Endothelial cell of hepatic sinusoid (primary cell): ENCODE measurements around the gene UBA3.

Experiments used
- in situ Hi-C: cut with HindIII; loops from 2 replicates; pipeline ENCODE4 v1.10.0; 2017; ENCODE audit warnings: low sequenced_read_pairs

UBA3 gene

DNA sequence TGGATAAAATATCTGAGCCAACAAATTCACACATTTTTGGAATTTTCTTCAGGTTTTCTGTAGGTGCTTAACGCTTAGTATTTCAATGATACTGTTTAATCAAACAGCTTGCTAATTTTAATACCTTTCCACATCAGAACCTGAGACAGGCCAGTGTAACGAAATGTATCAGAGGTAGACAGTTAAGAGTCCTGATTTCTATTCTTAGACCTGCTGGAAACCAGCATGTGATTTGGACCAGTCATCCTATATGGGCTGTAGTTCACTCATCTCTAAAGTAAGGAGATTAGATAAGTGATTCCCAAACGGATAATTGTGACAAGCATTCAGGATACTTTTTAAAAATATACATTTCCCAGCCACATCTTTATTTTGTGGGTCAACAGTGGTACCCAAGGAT lies 23.0 kb upstream of the UBA3 start:
- in situ Hi-C loops, result loop anchor here (25.0 kb wide), 1 partner anchor 559 kb away; no protein-coding TSS in a partner anchor

DNA sequence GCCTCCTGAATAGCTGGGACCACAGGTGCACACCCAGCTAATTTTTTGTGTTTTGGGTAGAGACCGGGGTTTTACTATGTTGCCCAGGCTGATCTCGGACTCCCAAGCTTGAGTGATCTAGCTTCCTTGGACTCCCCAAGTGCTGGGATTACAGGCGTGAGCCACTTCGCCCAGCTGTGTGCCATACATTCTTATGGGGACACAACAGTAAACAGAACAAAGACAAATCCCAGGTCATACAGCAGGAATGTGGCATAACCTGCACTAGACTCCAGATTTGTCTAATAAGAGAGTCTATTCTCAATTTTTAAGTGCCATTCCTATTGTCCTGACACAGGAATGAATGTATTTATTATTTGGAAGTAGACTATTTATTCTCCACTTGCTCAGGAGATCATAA lies 22.2 kb upstream of the UBA3 start:
- in situ Hi-C loops, result loop anchor here (25.0 kb wide), 1 partner anchor 560 kb away; no protein-coding TSS in a partner anchor

DNA sequence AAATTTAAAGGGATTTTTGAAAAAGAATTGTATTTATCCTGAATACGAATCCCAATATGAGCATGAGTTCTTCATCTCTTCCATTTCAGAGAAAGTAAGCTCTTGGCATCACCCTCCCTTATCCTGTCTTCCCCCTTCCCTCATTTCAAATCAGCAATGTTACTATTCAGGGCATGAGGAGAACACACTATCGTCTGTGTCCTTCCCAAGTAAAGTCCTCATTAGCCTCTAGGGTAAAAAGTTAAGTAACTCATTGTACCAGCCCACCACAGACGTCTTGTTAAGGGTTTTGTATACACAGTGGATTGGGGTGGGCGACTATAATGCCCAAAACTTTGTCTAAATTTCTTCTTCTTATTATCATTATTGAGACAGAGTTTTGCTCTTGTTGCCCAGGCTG lies 19.4 kb upstream of the UBA3 start:
- in situ Hi-C loops, result no loop called here

DNA sequence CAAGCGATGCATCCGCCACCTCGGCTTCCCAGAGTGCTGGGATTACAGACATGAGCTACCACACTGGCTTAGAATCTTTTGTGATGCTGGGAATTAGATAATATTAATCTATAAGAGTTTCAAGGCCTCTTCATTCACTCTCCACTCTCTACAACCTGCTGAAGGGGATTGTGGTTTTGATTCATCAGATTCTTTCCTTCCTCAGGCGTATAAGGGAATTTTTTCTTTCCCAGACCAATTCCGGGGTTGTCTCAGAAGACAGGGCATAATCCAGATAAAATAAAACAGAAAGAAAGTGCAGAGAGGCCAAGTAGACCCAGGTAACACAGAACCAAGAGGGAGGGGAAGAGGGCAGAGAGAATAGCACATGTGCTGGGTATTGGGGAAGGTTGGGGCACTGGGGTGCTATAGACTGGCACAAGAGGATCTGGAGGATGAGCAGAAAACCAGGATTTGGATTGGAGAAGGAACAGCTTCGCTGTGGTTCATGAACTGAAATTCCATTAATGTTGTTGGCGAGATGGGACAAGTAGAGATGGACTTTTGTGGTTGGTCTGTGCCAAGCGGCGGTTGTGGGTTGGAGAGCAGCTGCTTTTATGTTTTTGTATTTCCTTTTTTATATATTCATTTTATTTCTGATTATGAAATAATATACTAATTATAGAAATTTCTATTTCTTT lies 17.4 kb upstream of the UBA3 start:
- in situ Hi-C loops, result no loop called here

DNA sequence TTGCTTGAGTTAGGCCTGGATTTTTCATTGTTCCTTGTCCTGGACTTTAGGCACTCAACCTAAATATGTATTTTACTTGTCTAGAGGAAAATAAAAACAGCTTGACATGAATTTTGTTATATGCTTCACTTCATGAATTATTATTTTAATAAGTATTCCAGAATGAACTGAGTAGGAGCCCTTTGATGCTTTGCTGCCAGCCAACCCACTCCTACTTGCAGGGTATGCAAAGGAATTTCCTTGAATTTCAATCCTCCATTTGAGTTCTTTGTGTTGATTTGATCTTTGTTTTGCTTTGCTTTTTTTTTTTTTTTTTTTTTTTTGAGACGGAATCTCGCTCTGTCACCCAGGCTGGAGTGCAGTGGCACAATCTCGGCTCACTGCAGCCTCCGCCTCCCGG lies 16.1 kb upstream of the UBA3 start:
- in situ Hi-C loops, result no loop called here

DNA sequence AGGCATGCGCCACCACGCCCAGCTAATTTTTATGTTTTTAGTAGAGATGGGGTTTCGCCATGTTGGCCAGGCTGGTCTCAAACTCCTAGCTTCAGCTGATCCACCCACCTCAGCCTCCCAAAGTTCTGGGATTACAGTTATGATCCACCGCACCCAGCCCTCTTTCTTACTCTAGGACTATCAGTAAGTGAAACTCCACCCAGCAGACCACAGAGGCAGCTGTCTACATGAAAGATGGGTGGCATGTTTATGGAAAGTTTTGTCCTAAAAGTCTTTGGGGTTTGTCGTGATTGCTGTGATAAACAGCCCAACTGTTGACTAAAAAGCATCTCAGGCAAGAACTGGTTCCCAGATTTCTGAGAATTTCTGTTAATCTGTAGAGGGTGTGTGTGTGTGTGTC lies 15.5 kb upstream of the UBA3 start:
- in situ Hi-C loops, result no loop called here

DNA sequence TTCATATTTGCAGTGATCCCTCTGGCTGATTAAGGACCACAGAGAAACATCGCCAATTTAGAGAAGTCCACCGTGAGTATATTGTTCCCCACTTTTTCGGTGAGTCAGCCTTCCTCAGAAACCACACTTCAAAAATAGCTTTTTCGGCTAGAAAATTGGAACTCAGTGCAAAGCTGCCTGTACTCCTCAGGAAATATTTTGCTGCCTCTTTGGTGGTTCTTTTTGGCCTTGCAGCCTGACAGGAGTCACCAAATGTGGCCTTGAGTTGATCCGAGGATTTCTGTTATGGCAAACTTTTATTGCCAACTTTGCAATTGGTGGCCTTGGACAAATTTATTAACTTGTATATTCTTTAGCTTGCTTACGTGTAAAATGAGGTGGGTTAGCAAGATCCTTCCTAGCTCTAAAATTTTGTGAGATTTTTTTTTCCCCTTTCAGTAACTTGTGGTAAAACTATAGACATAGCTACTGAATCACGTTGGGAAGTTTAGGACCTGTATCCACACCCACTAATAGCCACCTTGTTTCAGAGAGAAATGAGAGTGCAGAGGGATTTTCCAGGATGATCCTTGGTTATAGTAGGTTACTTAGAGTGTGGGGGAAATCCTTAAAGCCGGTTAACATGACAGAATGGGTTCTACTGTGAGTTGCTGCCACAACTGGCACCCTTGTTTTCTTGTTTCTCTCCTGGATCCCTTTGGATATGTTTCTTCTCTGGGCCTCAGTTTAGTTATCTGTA lies 14.5 kb upstream of the UBA3 start:
- in situ Hi-C loops, result no loop called here

DNA sequence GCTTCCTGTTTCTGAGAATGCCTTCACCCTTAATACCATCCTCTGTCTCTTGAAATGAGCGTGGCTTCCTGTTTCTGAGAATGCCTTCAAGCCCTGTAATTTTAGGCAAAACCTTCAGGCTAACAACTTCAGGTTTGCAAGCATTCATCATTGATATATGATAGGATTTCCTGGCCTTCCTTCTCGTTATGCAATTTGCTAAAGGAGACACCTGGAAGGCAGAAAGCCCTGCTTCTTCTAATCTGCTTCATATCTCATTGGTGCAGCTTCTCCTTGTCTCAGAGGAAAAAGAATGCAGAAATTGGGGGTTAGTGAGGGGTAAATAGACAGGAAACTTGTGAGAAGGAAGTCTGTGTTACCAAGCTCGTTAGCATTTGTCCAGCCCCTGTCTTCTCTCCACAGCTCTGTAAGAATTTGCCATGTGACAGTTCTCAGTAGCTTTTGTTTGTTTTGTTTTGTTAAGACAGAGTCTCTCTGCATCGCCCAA lies 11.9 kb upstream of the UBA3 start:
- in situ Hi-C loops, result no loop called here

DNA sequence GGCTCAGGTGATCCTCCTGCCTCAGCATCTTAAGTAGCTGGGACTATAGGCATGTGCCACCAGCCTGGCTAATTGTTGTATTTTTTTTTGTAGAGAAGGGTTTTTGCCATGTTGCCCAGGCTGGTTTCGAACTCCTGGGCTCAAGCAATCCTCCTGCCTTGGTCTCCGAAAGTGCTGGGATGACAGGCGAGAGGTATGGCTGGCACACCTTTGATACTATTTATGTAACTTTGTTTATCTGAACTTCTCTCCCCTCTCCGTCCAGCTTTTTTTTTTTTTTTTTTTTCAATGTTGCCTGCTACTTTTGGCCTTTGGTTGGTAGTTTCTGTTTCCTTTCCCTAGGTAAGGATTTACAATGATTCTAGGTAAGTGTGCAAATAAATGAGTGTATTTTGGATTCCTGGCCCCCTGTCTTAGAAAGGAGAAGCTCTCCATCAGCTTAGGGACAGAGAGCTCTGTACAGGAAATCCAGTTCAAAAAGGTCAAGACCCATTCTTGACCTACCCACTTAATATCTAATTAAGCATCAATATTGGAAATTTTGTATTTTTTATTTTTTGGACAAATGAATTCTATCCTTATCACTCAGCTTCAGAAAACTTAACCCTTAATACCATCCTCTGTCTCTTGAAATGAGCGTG lies 11.3 kb upstream of the UBA3 start:
- in situ Hi-C loops, result no loop called here

DNA sequence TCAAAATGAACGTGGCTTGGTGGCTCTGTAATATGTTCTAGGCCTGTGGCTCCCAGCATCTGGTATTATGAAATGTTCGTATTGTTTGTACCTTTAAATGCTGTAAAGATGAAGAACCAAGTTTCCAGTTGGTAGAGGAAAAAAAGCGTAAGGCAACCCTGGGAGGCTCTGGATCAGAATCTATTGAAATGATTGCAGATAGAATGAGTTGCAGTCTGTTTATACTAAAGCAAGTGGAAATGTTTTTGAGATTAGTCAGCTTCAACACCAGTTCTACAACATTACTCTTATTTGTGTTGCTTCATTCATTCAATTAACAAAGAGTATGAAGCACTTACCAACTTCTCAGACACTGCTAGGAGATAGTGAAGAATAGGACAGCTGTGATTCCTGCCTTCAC lies 9.9 kb upstream of the UBA3 start:
- in situ Hi-C loops, result no loop called here

DNA sequence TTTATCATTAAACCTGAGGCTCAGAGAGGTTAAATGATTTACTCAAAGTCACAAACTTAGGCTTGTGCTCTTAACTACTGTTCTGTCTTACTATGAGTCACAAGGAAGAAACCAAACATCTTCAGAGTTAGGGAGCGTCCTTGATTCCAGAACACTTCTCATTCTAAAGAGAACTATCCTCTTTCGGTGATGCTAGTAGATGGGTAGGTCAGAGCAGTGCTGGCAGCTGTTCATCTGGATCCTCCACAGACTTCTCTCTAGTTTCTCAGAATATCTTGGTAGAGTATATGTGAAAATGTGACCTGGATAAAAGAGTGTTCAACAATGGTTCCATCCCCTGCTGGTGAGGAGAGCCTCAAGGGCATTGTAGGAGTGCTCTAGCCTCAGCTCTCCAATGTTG lies 7.9 kb upstream of the UBA3 start:
- in situ Hi-C loops, result no loop called here

DNA sequence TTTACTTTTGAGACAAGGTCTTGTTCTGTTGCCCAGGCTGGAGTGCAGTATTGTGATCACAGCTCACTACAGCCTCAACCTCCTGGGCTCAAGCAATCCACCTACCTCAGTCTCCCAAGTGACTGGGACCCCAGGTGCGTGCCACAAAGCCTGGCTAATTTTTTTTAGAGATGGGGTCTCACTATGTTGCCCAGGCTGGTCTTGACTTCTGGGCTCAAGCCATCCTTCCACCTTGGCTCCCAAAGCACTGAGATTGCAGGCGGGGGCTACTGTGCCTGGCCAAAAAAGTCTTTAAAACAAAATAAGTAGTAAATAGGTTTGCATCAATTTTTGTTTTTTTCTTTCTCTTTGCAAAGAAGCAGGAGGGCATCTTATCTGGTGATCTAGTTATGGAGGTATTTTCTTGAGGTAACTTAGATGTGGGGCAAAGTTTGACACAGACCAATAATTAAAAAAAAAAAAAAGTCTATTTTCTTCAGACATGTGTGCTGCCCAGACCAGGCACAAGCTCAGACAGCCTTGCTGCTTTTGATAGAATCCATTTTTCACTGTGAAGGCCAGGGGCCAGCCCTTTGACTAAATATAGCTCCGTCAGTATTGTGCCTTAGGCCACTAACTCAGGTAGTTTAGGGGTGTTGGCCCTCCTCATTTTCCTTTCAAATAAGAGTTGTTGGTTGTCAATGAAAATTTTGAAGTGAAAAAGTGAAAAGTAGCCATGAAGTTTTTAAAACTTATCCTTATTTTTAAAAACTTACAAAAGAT lies 7.0 kb upstream of the UBA3 start:
- in situ Hi-C loops, result no loop called here

DNA sequence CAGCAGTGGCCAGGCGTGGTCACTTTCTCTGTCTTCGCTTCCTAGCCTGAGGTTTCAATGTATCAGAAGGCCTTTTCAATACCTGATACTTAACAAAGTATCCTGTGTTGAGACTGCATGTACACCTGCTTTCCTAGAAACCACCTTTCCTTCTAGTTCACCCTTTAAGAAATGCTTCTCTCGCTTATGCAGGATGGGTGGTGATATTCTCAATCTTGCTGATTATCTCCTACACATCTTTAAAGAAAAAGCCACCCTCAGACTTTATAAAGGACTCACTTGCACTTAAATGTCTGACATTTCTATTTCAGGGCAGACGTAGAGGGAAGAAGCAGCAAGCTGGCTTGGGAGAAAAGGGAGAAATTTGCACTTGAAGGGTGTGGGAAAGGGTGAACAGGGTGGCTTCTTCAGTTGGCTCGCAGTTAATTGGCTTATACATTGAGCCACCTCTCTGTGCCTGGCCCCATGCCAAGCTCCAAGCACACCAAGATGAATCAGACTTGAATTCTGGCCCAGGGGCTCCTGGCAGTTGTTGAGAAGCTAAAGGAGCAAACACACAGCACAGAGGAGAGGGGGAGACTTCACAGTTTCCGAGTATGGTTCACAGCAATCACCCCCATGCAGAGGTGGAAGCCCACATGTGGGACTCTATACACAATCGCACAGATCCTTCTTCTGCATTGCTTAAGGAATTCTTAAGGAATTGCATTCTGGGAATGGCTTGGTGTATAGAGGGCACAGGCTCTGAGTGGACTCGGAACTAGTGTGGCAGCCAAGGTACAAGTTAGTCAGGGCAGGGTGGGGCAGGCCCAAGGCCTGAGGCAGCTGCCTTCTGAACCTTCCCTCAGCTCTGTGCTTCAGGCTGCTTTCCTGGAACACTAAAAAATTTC lies 5.9 kb upstream of the UBA3 start:
- in situ Hi-C loops, result no loop called here

DNA sequence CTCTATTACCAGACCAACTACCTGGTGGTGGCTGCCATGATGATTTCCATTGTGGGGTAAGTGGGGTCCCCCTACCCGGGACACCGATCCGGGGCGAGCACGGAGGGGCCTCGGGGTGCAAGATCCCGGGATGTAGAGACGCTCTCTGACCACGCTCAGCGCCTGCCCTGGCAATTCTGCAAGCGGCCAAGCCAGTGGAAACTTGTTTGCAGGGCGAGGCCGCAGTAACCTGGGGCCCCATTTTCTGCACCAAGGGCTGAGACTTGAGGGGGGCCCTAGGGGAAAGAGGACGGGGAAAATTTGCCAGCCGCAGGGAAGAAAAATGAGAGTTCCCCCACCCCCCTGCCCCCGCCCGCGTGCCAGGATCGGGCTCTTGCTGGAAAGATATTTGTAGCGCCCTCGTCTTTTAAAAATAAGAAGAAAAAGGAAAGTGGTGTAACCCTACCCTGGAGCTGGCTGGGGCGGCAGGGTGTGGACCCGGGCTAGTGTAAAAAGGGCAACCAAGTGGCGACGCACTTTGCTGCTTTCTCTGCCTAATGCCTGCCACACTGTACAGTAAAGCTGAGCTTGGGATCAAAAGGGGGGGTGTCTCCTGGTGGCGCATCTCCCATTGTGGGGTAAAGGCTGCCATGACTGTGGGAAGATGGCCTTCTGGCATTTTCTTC lies 5.1 kb upstream of the UBA3 start:
- in situ Hi-C loops, result no loop called here

DNA sequence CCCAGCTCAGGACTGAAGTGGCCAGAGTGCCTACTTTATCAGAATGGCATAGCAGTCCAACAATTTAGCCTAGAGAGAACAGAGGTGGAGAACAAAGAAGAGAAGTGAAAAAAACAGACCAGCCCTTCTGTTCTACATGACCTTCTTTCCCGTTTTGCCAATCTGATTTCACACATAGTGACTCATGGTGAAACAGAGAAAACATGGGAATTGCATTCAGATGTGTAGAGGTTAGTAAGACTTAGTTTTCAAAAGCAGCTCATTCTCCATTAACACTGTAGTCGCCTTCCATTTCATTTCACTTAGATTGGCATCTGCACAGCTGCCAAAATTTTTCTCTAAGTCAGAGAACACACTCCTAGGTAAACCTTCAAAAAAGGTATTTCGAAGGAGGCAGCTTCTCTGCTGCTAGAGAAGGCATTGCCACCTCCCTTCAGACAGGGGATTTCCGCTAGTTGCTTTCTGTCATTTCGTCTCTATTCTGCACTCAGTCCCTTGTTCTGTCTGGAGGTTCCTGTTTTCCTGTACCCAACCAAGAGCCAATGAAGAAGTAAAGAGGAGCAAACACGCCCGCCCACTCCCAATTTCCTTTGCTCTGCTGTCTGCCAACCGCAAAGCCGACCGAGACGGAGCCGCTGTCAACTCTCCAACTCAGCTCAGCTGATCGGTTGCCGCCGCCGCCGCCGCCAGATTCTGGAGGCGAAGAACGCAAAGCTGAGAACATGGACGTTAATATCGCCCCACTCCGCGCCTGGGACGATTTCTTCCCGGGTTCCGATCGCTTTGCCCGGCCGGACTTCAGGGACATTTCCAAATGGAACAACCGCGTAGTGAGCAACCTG lies 4.4 kb upstream of the UBA3 start, which contains the start of gene ARL6IP5:
Gene ARL6IP5 (plus strand): TSS at position 612 of the 842 bp plus-strand sequence. CDS start 111 bp downstream, at position 723.
- in situ Hi-C loops, result loop anchor here (5.0 kb wide), 1 partner anchor 67 kb away; no protein-coding TSS in a partner anchor

DNA sequence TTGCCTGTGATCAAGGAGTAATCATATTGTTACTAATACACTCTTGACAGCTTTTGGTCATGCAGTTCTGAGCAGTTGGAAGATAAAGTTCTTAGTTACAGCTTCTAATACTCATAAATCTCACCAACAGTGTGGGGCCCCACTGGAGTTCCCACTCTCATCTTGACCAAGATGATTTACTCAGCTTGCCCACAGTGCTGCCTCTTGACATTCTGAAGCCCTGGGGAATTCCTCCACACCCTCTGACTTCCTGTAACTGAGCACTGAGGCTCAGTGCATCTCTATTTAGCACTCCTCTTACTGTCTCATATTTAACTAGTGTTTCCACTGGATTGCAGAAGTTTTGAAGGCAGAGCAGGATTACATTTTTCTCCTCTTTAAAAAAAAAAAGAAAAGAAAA lies 2.6 kb upstream of the UBA3 start:
- in situ Hi-C loops, result loop anchor here (5.0 kb wide), 1 partner anchor 66 kb away; no protein-coding TSS in a partner anchor

DNA sequence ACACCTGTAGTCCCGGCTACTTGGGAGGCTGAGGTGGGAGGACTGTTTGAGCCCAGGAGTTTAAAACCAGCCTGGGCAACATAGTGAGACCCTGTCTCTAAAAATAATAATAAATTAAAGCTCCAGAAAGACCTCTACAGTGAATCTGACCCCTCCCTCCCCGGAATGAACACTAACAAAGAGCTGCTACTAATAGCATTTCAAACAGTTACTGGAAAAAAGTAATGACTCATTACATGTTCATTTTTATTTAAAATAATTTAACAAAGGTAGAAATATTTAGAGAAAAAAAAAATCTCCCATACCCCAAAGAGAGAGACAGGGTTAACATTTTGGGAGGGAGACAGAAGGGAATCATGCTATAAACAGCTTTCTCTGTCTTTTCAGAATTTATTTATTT lies 2.2 kb upstream of the UBA3 start:
- in situ Hi-C loops, result loop anchor here (5.0 kb wide), 1 partner anchor 65 kb away; no protein-coding TSS in a partner anchor

DNA sequence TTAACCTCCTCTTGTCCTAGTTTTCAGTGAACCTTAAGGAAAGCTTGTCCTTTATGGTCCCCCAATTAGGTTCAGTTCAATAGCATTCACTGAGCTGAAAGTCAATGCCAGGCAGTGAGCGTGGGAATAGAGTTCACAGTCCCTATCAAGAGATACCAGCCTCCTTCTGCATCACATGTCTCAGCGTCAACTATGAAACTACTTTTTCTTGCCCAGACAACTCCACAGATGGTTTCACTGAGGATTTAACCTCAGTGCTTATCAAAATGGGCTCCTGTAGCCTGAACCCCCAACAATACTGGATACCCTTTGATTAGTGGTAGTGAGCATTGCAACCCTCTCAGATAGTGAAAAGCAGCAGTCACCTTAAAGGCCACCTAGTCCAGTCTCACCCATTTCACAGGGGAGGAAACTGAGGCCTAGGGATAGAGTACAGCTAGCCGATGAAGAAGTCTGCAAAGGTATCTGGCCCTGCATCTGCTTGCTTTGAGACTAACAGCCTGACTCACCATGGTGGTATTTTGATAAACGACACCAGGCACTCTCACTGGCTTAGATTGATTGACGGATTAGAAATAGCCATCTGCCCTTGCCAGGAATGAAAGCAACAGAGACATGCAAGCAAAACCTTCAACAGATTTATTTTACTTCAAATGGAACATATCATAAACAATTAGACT lies 1.6 kb upstream of the UBA3 start:
- in situ Hi-C loops, result loop anchor here (5.0 kb wide), 1 partner anchor 64 kb away; no protein-coding TSS in a partner anchor
